ENCODE measurements around the gene IQCH.

- no peak for TF ChIP-seq EGR1 (conservative IDR thresholded peaks at IDR 0.05)
- TF ChIP-seq, protein P1, sequence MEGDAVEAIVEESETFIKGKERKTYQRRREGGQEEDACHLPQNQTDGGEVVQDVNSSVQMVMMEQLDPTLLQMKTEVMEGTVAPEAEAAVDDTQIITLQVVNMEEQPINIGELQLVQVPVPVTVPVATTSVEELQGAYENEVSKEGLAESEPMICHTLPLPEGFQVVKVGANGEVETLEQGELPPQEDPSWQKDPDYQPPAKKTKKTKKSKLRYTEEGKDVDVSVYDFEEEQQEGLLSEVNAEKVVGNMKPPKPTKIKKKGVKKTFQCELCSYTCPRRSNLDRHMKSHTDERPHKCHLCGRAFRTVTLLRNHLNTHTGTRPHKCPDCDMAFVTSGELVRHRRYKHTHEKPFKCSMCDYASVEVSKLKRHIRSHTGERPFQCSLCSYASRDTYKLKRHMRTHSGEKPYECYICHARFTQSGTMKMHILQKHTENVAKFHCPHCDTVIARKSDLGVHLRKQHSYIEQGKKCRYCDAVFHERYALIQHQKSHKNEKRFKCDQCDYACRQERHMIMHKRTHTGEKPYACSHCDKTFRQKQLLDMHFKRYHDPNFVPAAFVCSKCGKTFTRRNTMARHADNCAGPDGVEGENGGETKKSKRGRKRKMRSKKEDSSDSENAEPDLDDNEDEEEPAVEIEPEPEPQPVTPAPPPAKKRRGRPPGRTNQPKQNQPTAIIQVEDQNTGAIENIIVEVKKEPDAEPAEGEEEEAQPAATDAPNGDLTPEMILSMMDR (IDR thresholded peaks at IDR 0.05 in 2 of 3, conservative IDR thresholded peaks at IDR 0.05 in 1 of 3; ENCODE audit: insufficient read depth in 2 of 3, low read depth in 1 of 3, low read length in 3 of 3) = no peak
- TF ChIP-seq POLR2B (IDR thresholded peaks at IDR 0.05; ENCODE audit: low read depth, partially characterized antibody) = no peak
Measured at GRCh38 chr15:67319961-67320360, 65.4 kb downstream of the IQCH start.

All from K562 (cell line).